Colonic mucosa (tissue), 4 donors: ENCODE results near the gene MOSPD2. TPM values are rescaled to one million over a fixed set of nuclear protein-coding genes. Genes with fewer than 3 reads are reported as not detected.
A peak's percentile ranks its signal among the peaks of the same experiment; 100 is the strongest.

Experiments used
- DNase-seq: peaks from one replicate; pipeline ENCODE4 v3.0.0-alpha.2; 2020
- H3K27ac ChIP-seq: fragments of 200-600 bp; one replicate; pipeline ENCODE4 v1.8.0; 2021
- H3K27me3 ChIP-seq: fragments of 200-600 bp; one replicate; pipeline ENCODE4 v1.8.0; 2021
- H3K36me3 ChIP-seq: fragments of 200-600 bp; one replicate; pipeline ENCODE4 v1.8.0; 2021
- H3K4me1 ChIP-seq: fragments of 200-600 bp; one replicate; pipeline ENCODE4 v1.8.0; 2021; ENCODE audit warnings: mild to moderate bottlenecking
- H3K4me3 ChIP-seq: fragments of 200-600 bp; one replicate; pipeline ENCODE4 v1.8.0; 2021
- H3K9ac ChIP-seq, 2 donors: one replicate each; pipeline ENCODE4 v1.7.0; 2013; ENCODE audit warnings: control low read depth in 2 of 2, low read depth in 2 of 2, low read length in 2 of 2
- H3K9me3 ChIP-seq: fragments of 200-600 bp; one replicate; pipeline ENCODE4 v1.8.0; 2021
- intact Hi-C: fragments of 100-400 bp; cut with DNase I; formaldehyde crosslinking; loops from one replicate; pipeline ENCODE4 v1.14.1; 2022
- total RNA-seq, 2 donors: library from RNA; stranded (reverse); fragmentation: NEBNext Ultra II Directional in 1 of 2; extraction: Animal tissue kit (Norgen Biotek cat#: 25700) in 1 of 2; gene quantifications; one replicate each; pipeline ENCODE4 v1.2.1, GENCODE V29; 2021
- TF ChIP-seq, protein P1 (sequence below): fragments of 200-600 bp; IDR thresholded peaks from one replicate; pipeline ENCODE4 v1.8.0; 2022; ENCODE audit warnings: antibody characterized with exemption, mild to moderate bottlenecking
- donor health status: healthy.
- donor health status: DM: no; HTN: no; CAD: no.
- donor health status: DM: no; HTN: no; CAD: no.

Gene MOSPD2
- total RNA-seq, 2 donors from 2014 or later, result 8.7 to 11.0 TPM

DNA sequence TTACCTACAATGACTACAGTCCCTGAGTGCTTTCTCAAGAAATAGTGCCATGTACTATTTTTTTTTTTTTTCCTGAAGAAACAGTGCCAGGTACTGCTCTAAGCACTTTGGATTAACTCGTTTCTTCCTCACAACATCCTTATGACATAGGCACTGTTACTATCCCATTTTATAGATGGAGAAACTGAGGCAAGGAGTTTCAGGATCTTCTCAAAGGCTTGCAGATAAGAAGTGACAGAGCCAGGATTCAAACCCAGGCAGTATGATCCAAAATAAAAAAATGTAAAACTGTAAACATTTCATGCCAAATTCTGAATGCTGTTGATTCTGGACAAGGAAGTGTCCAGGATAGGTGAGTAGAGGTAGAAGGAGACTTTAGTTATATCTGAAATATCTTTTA lies 1.5 kb upstream of the MOSPD2 start:
- intact Hi-C loops, result no loop called here
- no peak overlapping the region for H3K4me3 ChIP-seq
- no peaks in the 10 kb centered on the region for H3K9me3 ChIP-seq
- H3K9ac ChIP-seq, result no peak overlapping the region
- no peaks in the 10 kb centered on the region for H3K4me1 ChIP-seq
- no peak overlapping the region for H3K27ac ChIP-seq
- TF ChIP-seq, protein P1, sequence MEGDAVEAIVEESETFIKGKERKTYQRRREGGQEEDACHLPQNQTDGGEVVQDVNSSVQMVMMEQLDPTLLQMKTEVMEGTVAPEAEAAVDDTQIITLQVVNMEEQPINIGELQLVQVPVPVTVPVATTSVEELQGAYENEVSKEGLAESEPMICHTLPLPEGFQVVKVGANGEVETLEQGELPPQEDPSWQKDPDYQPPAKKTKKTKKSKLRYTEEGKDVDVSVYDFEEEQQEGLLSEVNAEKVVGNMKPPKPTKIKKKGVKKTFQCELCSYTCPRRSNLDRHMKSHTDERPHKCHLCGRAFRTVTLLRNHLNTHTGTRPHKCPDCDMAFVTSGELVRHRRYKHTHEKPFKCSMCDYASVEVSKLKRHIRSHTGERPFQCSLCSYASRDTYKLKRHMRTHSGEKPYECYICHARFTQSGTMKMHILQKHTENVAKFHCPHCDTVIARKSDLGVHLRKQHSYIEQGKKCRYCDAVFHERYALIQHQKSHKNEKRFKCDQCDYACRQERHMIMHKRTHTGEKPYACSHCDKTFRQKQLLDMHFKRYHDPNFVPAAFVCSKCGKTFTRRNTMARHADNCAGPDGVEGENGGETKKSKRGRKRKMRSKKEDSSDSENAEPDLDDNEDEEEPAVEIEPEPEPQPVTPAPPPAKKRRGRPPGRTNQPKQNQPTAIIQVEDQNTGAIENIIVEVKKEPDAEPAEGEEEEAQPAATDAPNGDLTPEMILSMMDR, result no peak
- no peaks in the 10 kb centered on the region for H3K36me3 ChIP-seq
- H3K27me3 ChIP-seq, result no peaks in the 10 kb centered on the region
- no peak for DNase-seq

DNA sequence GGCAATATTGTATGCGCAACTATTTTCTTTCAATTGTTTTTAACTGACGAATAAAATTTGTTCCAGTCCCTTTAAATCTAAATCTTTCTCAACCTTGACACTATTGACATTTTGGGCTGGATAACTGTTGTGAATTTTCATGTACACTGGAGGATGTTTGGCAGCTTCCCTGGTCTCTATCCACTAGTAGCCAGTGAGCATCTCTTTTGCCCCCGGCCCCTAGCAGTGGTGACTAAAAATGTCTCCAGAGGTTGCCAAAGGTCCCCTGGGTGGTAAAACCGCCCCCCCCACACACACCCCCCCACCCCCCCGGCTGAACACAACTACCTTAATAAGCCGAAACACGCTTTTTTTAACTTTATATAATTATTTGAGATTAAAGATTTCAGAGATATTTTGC lies 866 bp upstream of the MOSPD2 start:
- H3K4me3 ChIP-seq, result peak overlapping the region; percentile 40
- TF ChIP-seq, protein P1, result no peak
- H3K4me1 ChIP-seq, result no peaks in the 10 kb centered on the region
- peak overlapping the region in 1 of 2 donors; percentile 62 for H3K9ac ChIP-seq
- no peaks in the 10 kb centered on the region for H3K9me3 ChIP-seq
- H3K27me3 ChIP-seq, result no peaks in the 10 kb centered on the region
- no peak for DNase-seq
- intact Hi-C loops, result no loop called here
- H3K27ac ChIP-seq, result no peak overlapping the region
- H3K36me3 ChIP-seq, result no peaks in the 10 kb centered on the region

DNA sequence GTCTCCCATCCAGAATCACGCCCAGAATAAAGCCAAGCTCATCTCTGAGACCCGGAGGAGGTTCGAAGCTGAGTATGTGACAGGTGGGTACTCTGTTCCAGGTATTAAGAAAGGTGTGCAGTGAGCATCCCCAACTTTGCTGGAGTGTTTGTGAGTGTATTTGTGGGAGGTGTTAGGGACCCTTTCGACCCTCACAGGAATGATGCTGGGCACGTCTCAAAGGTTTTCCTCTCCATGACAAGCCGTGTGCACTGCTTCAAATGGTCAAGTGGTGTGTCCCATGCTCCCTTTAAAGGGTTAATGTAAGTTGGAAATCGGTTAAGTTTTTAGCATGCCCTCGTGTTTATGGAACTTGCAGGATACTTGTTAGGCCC lies 442 bp downstream of the MOSPD2 start:
- Histone ChIP-seq H3K4me3 (peak overlapping the region; percentile 54), H3K9ac (peak overlapping the region; percentile 71 to 78), H3K36me3 (no peaks in the 10 kb centered on the region), H3K27ac (peak overlapping the region; percentile 50), H3K27me3 (no peaks in the 10 kb centered on the region), H3K9me3 (no peaks in the 10 kb centered on the region), H3K4me1 (no peaks in the 10 kb centered on the region)
- TF ChIP-seq, protein P1, result no peak
- intact Hi-C loops, result no loop called here
- DNase-seq, result no peak

DNA sequence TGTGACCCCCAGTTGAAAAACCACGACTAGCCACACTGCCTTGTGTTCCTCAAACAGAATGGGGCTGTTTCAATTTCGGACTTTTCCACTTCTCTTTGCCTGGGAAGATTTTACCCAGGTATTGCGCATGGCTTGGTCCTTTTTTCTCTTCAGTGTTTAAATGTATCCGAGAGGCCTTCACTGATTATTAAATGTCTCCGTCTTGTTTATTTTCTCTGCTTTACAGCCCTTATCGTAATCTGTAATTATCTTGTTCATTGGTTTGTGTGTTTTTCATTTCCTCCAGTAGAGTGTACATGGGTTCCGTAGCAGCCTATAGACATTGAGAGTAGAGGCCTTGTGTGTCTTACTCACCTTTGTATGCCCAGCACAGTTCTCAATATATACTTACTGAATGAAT lies 2.4 kb downstream of the MOSPD2 start:
- no peak overlapping the region for H3K9ac ChIP-seq
- no peak overlapping the region for H3K27ac ChIP-seq
- no peaks in the 10 kb centered on the region for H3K4me1 ChIP-seq
- H3K27me3 ChIP-seq, result no peaks in the 10 kb centered on the region
- H3K9me3 ChIP-seq, result no peaks in the 10 kb centered on the region
- TF ChIP-seq, protein P1, result no peak
- intact Hi-C loops, result no loop called here
- no peak for DNase-seq
- H3K4me3 ChIP-seq, result no peak overlapping the region
- H3K36me3 ChIP-seq, result no peaks in the 10 kb centered on the region

DNA sequence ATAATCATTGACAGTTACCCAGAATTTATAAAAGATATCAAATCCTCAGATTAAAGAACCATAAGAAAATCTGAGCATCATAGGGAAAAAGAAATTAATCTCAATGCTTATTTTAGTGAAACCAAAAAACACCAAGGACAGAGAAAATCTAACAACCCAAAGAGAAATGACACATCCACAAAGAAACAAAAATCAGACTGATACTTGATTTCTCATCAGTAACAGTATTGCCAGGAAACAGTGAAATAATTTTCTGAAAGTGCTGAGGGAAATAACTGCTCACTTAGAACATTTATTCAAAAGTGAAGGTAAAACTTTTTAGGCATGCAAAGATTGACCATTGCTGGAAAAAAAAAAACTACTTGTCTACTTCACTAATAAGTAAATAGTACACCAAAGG lies 10.6 kb downstream of the MOSPD2 start:
- no peaks in the 10 kb centered on the region for H3K9me3 ChIP-seq
- intact Hi-C loops, result no loop called here
- no peaks in the 10 kb centered on the region for H3K36me3 ChIP-seq
- no peaks in the 10 kb centered on the region for H3K4me1 ChIP-seq
- DNase-seq, result no peak
- H3K4me3 ChIP-seq, result no peak overlapping the region
- H3K27ac ChIP-seq, result no peak overlapping the region
- no peaks in the 10 kb centered on the region for H3K27me3 ChIP-seq
- H3K9ac ChIP-seq, result no peak overlapping the region
- TF ChIP-seq, protein P1, result no peak

DNA sequence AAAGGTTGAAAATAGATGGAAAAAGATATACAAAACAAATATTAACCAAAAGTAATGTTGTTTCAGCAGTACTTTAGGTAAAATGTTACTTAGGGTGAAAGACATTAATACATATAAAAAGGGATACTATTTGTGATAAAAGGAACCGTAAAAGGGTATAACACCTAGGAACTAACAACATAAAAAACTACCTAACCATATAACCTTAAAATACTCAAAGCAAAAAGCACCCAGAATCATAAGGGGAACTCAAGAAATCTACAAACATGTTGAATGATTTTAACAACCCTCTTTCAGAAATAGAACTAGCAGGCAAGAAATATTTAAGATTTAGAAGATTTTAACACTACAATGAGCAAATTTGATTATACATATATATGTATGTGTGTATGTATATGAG lies 11.5 kb downstream of the MOSPD2 start:
- no peak overlapping the region for H3K4me3 ChIP-seq
- no peaks in the 10 kb centered on the region for H3K27me3 ChIP-seq
- DNase-seq, result no peak
- intact Hi-C loops, result no loop called here
- no peaks in the 10 kb centered on the region for H3K4me1 ChIP-seq
- no peaks in the 10 kb centered on the region for H3K9me3 ChIP-seq
- H3K27ac ChIP-seq, result no peak overlapping the region
- no peaks in the 10 kb centered on the region for H3K36me3 ChIP-seq
- TF ChIP-seq, protein P1, result no peak
- no peak overlapping the region for H3K9ac ChIP-seq
